Measurements from ENCODE around the gene AMOTL2. TPM values are rescaled to one million over a fixed set of nuclear protein-coding genes. Genes with fewer than 3 reads are reported as not detected.

Gene AMOTL2
- 38.9 TPM for polyA plus RNA-seq (ENCODE audit: insufficient read length)

GRCh38 chr3:134374105-134374790 is at the start of gene AMOTL2:
AMOTL2 (minus strand) TSS chr3:134374447; CDS start chr3:134371433, 3,014 bp downstream.
- peak; percentile 70 for DNase-seq (ENCODE audit: low read depth)

DNA sequence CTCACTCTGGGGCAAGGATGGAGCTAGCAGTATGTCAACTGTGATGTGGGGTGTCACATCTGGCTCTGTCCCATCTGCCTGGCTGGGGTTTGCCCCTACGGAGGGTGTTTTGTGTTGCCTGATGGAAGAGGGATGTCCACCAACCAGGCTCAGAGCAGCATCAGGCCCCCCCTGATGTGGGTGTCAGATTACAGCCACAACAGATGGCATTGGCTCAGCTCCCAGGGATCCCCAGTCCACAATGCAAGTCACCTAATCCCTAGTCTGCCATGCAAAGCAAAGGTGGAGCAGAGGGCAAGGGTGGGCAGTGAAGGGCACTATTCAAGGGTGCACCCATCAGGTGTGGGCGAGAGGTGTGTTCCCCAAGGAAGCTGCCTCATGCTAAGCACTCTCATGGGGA is 48.9 kb upstream of the AMOTL2 start:
- DNase-seq (ENCODE audit: low read depth) = no peak

DNA sequence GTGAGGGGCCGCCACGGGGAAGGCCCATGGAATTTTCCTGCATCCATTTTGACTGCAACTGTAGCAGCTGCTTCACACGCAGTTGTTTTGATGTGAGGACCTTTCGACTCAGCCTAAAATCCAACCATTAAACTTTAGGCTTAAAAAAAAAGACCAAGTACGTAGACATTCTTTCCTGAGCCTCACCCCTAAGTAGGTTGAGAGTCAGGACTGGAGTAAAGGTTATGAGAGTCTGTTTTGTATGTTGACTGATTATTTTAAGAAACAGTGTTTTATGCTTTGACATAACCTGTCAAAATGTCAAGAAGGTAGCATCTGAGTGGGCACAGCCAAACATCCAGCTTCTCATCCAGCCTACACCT is 45.7 kb upstream of the AMOTL2 start:
- no peak for DNase-seq (ENCODE audit: low read depth)

DNA sequence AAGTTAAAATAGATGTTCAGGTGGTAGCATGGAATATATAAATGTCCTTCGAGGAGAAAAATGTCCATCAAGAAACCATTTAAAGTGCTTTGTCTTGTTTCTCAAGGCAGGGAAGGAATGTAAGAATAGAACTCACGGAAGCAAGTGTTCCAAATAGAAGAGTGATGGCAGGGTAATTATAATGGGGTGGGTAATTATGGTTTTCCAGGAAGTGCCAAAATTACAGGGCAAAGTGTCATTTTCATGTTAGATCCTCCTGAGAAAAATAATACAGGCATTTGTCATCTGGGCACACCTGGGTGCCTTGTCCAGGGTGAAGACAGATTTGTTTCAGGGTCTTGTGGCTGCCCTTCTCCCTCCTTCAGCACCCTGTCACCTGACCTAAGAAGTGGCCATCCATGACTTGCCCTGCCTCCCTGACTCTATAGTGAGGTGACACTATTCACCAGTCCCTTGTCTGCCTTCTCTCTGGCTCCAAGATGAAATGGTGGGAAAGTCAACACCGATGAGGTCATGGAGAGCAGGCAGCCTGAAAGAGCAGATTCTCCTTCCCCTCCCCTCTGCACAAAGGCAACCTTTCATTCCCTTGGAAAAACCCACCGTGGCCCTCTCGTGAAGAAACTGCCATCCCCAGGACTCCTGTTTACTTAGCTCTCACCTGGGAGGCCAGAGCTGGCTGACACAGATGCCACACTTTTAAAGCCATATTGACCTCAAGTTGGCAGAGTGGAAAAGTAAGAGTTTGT is 45.1 kb upstream of the AMOTL2 start:
- no peak for DNase-seq (ENCODE audit: low read depth)

- DNase-seq (ENCODE audit: low read depth) = no peak
Observed at GRCh38 chr3:134409041-134409440, 34.8 kb upstream of the AMOTL2 start.

DNA sequence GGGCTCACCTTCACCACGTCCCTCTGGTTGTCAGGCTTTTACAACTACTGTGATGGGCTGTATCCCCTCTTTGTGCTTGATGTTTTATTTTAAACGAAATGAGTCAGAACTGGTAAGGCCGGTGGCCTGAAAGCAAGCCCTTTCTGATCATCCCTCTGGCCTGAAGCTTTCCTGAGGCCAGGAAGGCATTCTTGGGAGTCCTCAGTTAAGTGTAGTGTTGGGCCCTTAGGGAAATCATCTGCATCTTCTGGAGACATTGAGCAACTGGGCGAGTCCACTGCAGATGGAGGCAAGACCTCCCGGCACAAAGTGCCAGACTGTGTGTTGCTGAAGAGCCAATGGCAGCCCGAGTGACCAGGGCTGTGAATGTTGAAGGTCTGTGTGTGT is 33.0 kb upstream of the AMOTL2 start:
- no peak for DNase-seq (ENCODE audit: low read depth)

DNA sequence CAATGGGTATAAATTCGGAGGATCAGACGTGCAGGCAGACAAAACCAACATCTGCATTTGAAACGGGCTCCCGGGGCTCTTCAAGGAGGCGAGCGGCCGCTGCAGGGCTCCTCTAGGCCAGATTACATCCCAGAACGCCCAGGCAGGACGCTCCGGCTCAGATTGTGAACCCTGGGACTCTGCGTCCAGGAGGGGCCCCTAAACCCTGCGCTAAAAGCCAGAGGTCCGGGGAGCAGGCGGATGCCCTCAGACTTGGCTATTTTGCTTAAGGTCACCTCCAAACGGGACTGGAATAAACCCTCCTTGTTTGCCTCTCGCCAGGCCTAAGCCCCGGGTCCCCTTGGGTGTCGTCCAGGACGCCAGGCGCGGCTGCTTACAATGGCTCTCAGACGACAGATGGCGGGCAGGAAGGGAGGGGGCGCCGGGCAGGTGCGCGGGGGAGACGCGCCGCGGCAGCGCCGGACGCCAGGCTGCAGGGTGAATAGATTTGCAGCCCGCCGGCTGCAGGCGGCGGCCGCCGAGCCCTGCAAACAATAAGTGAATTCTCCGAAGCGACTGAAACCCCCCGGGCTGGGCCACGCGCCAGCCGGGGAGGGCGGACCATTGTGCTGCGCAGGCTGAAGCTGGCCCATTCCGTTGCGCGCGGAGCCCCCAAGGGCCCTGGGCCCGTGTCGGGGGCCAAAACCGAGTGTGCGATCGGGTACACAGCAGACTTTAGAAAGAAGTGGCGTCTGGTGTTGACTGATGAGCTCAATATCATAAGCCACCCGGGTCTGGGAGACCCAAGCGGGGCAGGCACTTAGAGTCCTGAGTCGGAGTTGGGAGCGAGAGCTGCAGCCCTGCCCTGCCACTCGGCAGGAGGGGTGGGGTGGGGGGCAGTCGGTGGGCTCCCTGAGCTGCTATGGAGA is 32.3 kb upstream of the AMOTL2 start:
- DNase-seq (ENCODE audit: low read depth) = no peak

- DNase-seq (ENCODE audit: low read depth) = no peak
Observed at GRCh38 chr3:134404366-134404885, 30.2 kb upstream of the AMOTL2 start.

GRCh38 chr3:134397755-134398154 is 23.5 kb upstream of the AMOTL2 start:
- DNase-seq (ENCODE audit: low read depth) = no peak

- no peak for DNase-seq (ENCODE audit: low read depth)
Observed at GRCh38 chr3:134395103-134395502, 20.9 kb upstream of the AMOTL2 start.

GRCh38 chr3:134394380-134394779 is 20.1 kb upstream of the AMOTL2 start:
- DNase-seq (ENCODE audit: low read depth) = no peak

DNA sequence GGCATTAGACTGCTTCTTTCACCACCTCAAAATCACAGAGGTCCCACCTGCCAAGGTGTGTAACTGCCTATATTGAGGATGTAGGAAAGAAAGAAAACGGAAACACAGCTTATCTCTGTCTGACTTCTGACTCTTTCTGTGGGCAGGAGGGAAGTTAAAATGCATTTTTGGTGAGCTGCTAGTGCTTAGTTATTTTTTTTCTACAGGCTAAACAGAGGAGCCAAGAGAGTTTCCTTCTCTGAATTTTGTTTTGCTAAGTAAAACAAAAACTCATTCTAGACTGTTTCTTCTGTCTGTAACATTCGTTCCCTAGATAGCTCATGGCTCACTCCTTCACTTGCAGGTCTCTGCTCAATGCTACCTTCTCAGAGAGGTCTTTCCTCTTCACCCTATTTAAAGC is 18.8 kb upstream of the AMOTL2 start:
- DNase-seq (ENCODE audit: low read depth) = no peak

DNA sequence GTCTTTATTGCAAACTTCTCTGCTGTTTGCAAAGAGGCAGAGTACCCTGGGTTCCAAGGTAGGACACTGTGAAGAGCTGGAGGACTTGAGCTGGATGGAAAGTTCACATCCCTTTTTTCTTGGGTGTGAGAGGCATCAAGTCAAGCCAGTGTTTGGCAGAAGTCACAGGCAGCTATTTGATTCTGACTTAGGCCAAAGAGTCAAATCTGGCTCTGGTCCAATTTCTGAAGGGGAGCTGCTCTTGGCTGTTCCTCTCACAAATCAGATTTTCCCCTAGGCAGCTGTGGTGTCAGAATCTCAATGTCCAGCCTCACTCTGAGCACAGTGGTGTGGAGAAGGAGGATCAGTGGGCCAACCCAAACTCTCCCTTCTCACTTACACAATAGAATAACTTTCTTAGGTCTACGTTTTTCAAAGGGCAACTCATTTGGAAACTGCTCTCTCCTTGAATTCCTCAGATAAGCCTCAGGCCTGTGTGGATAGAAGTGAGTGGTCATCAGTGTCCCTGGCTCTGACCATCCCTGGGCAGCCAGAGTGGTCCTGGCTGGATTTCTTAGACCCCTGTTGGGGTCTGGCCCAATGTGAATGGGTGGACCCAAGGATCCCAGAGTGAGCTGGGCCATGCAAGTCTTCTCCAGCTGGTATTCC is 18.2 kb upstream of the AMOTL2 start:
- no peak for DNase-seq (ENCODE audit: low read depth)

DNA sequence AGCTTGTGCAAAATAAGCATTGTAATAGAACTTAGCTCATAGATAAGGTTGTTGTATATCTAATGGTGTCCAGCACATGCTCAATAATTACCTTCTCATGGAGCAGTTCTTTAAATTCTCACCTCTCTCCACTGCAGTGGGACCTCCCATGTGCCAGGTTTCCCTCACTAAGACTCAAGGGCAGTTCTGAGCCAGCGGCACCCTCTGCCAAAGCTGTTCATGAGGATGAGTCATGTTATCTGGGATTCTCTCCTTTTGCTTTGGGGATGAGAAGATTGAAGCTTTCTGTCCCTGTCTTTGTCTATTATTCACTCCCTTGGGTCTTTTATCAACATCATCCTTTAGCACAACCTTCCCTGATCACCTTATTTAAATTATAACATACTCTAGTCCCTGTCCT is 15.6 kb upstream of the AMOTL2 start:
- no peak for DNase-seq (ENCODE audit: low read depth)

DNA sequence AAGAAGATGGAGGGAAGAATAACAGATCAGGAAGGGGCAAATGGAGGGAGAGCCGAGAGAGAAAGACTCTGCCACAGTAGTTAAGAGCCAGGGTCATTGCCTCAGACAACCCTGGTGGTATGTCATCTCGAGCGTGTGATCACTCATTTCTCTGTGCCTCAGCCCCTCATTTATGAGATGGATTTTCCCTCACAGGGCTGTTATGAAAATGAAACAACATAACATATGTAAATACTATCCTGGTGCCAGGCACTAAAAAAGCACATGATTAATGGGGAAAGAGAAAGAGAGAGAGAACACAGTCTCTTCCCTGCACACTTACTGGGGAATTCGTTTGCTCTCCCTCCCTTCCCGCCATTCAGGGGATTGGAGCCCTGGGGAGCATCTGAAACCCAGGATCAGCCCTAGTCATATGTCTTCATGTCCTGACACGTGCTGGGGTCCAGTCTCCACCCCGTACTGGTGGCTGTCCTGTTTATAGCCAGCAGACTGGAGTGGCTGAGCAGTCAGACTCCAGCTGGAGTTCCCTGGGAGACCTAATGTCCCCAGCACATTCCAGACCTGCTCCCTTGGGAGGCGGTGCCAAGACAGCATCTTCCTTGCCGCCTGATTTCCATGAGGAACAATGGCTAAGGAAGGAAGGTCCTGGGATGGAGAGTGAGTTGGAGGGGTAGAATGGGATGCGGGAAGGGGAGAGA is 14.7 kb upstream of the AMOTL2 start:
- no peak for DNase-seq (ENCODE audit: low read depth)

GRCh38 chr3:134388292-134388691 is 14.0 kb upstream of the AMOTL2 start:
- no peak for DNase-seq (ENCODE audit: low read depth)

- no peak for DNase-seq (ENCODE audit: low read depth)
Observed at GRCh38 chr3:134387293-134387692, 13.0 kb upstream of the AMOTL2 start.

DNA sequence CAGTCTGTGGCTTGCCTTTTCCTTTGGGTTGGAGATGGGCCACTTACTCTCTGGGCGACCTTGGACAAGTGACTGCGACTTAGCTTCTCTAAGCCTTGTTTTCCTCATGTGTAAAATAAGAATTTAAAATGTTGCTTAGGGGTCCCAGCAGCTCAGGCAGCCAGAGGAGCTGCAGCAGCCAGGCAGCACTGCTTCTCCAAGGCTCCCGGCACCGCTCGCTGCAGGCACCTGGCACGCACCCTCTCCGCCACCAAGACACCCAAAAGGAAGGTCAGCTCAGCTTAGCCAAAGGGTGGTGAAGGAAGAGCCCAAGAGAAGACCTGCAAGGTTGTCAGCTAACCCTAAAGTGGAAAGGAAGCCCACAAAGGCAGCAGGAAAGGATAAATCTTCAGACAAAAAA is 10.7 kb upstream of the AMOTL2 start:
- no peak for DNase-seq (ENCODE audit: low read depth)

DNA sequence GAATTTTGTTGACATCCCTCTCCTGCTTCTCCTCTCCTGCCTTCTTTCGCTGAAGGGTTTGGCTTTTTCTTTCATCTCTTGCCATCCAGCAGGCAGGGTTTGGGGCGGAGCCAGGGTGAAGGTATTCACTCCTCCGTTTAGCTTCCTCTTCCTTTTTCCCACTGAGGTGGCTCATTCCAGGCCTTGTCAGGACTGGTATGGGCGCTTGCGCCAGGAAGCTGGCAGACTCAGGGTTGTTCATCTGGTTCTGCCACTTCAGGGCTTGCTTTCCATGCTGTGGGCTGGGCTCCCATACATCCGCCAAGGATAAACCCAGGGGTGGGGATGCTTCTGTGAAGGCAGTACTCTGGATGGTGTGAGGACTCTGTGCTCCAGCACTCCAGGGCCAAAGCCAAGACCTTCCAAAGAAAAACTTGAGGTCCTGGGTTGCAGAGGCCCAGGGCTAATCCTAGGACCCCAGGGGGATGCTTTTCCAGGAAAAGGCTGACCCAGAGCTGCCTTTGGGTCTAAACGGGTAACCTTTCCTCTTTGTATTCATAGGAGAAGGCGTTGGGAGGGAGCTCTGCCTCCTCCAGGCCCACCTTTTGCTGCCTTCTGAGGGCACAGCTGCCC is 7.7 kb upstream of the AMOTL2 start:
- DNase-seq (ENCODE audit: low read depth) = no peak

DNA sequence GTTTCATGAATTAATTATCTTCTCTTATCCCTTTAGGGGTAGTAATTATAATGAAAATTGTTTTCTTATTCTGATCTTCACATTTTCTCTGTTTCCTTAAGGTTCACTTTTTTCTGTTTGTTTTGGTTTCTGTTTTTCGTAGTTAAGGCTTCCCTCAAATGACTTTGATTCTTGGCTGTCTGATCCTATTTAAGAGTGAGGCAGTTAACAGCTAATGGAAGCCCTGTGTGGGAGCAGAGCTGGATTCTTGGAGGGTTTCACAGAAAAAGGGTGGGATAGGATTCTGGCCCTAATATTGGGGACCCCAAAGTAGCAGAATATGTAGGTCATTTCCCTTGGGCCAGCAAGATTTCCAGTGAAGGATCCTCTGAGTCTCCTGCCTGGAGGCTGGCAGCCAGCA is 6.8 kb upstream of the AMOTL2 start:
- DNase-seq (ENCODE audit: low read depth) = no peak

DNA sequence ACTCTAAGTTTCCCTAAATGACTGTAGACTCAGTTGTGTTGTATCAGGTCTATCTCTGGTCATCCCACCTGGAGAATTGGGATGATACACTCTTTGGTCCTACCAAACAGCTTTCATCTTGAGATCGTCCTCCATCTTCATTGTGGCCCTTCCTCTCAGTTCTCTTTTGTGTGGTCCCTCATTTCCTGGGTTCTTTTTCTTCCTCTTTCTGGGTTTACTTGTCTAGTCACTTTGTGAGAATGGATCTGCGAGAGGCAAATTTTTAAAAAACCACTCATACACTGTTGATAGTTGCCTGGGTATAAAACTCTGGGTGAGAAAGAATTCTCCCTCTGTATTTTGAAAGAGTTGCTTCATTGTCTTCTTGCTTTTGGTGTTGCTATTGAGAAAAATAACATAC is 6.0 kb upstream of the AMOTL2 start:
- DNase-seq (ENCODE audit: low read depth) = no peak
